Smooth muscle cell (in vitro differentiated cells): ENCODE data around the gene ZNF433. TPM values are rescaled to one million over a fixed set of nuclear protein-coding genes. Genes with fewer than 3 reads are reported as not detected.

ENCODE experiments used
- DNase-seq: peaks from one replicate; lab custom pipeline; 2025; ENCODE audit not compliant: unreplicated experiment; lab: John Stamatoyannopoulos, UW
- H2AFZ ChIP-seq: fragments of 200-600 bp; sonication (generic); 2 replicates; pipeline ENCODE4 v1.6.0; 2016; ENCODE audit warnings: antibody characterized with exemption, low read depth, mild to moderate bottlenecking
- H3F3A ChIP-seq: fragments of 200-600 bp; sonication (generic); 2 replicates; pipeline ENCODE4 v1.6.0; 2017; ENCODE audit warnings: antibody characterized with exemption, low read depth
- H3K27ac ChIP-seq: fragments of 200-600 bp; sonication (generic); 2 replicates; pipeline ENCODE4 v1.5.1; 2016; ENCODE audit warnings: low read depth, mild to moderate bottlenecking
- H3K27me3 ChIP-seq: fragments of 200-600 bp; sonication (generic); 2 replicates; pipeline ENCODE4 v1.6.1; 2016; ENCODE audit warnings: low read depth, mild to moderate bottlenecking
- H3K36me3 ChIP-seq: fragments of 200-600 bp; sonication (generic); 2 replicates; pipeline ENCODE4 v1.5.1; 2016; ENCODE audit warnings: low read depth
- H3K4me1 ChIP-seq: fragments of 200-600 bp; sonication (generic); 2 replicates; pipeline ENCODE4 v1.5.1; 2016; ENCODE audit warnings: low read depth
- H3K4me2 ChIP-seq: fragments of 200-600 bp; sonication (generic); 2 replicates; pipeline ENCODE4 v1.6.0; 2016; ENCODE audit warnings: mild to moderate bottlenecking
- H3K4me3 ChIP-seq: fragments of 200-600 bp; sonication (generic); 2 replicates; pipeline ENCODE4 v1.5.1; 2016; ENCODE audit warnings: mild to moderate bottlenecking
- H3K79me2 ChIP-seq: fragments of 200-600 bp; sonication (generic); 2 replicates; pipeline ENCODE4 v1.6.0; 2016; ENCODE audit warnings: low read depth, mild to moderate bottlenecking
- H3K9ac ChIP-seq: fragments of 200-600 bp; sonication (generic); 2 replicates; pipeline ENCODE4 v1.6.0; 2016; ENCODE audit warnings: low read depth
- H3K9me3 ChIP-seq: fragments of 200-600 bp; sonication (generic); replicated peaks from 2 replicates; pipeline ENCODE4 v1.5.1; 2016; ENCODE audit warnings: low read depth
- H4K20me1 ChIP-seq: fragments of 200-600 bp; sonication (generic); 2 replicates; pipeline ENCODE4 v1.6.0; 2016; ENCODE audit warnings: low read depth
- CTCF ChIP-seq: fragments of 200-600 bp; sonication (generic); IDR thresholded peaks from 2 replicates; pipeline ENCODE4 v1.5.1; 2017; ENCODE audit warnings: borderline replicate concordance, mild to moderate bottlenecking, antibody characterized with exemption; ENCODE audit not compliant: insufficient read depth, poor library complexity, severe bottlenecking
- WGBS: methylation state at CpG from one replicate; pipeline ENCODE4 v1.1.7; 2016; ENCODE audit warnings: low lambda C conversion rate; 5-methylcytosine and 5-hydroxymethylcytosine counted together
- polyA plus RNA-seq: library from polyadenylated mRNA; unstranded; fragments of >200 nt; fragmentation: Nextera tagmentation; extraction: Ambion mirVana; gene quantifications from 2 replicates; pipeline ENCODE4 v1.2.1, GENCODE V29; 2016
- total RNA-seq: library from RNA; depleted of rRNA; stranded (reverse); fragments of >200 nt; gene quantifications from 2 replicates; pipeline ENCODE4 v1.2.3, GENCODE V29; 2014

ZNF433 gene
- total and polyA plus RNA-seq, 2 experiments from 2014 or later, result 2.6 to 10.2 TPM

GRCh38 chr19:12075538-12076139, 40.2 kb upstream of the ZNF433 start:
- Histone ChIP-seq H3F3A (peaks cover 7% of the 10 kb centered on the region), H3K27me3 (no peaks in the 10 kb centered on the region), H4K20me1 (no peaks in the 10 kb centered on the region), H3K36me3 (peaks cover 79% of the 10 kb centered on the region), H3K9me3 (peaks cover 85% of the 10 kb centered on the region), H3K79me2 (peaks cover 5% of the 10 kb centered on the region), H3K9ac (no peak overlapping the region), H3K4me2 (no peak overlapping the region), H3K4me1 (no peaks in the 10 kb centered on the region), H3K4me3 (peak overlapping the region; percentile 12), H2AFZ (no peak overlapping the region), H3K27ac (no peak overlapping the region)
- DNase-seq, result no peak
- no peak for TF ChIP-seq CTCF
- over 99% methylated on average over 3 of the region's 3 CpGs for WGBS

- no peaks in the 10 kb centered on the region for H3K27me3 ChIP-seq
- H4K20me1 ChIP-seq, result no peaks in the 10 kb centered on the region
- no peak for TF ChIP-seq CTCF
- H2AFZ ChIP-seq, result peak within 1 kb of the TSS; percentile 94
- no peaks in the 10 kb centered on the region for H3F3A ChIP-seq
- WGBS, result 3% methylated on average over 52 of the region's 66 CpGs
- H3K9ac ChIP-seq, result peak within 1 kb of the TSS; percentile 81
- H3K9me3 ChIP-seq, result no peaks in the 10 kb centered on the region
- H3K4me1 ChIP-seq, result peaks cover 4% of the 10 kb centered on the region
- no peaks in the 10 kb centered on the region for H3K36me3 ChIP-seq
- peaks cover 24% of the 10 kb centered on the region for H3K79me2 ChIP-seq
- H3K4me2 ChIP-seq, result peak within 1 kb of the TSS; percentile 93
- peak within 1 kb of the TSS; percentile 95 for H3K4me3 ChIP-seq
- peak within 1 kb of the TSS; percentile 44 for H3K27ac ChIP-seq
- DNase-seq, result peak; percentile 75
These were observed 29.4 kb upstream of the ZNF433 start, which contains the start of gene ZNF844 for GRCh38 chr19:12064590-12065538. Gene ZNF844 (plus strand): TSS chr19:12064731. CDS start chr19:12064874, 143 bp downstream.

GRCh38 chr19:12055784-12056183, 20.3 kb upstream of the ZNF433 start:
- Histone ChIP-seq H3K27ac (peak overlapping the region; percentile 48), H2AFZ (no peak overlapping the region), H3K79me2 (no peaks in the 10 kb centered on the region), H3K36me3 (no peaks in the 10 kb centered on the region), H3K27me3 (no peaks in the 10 kb centered on the region), H3K4me3 (no peak overlapping the region), H3F3A (no peaks in the 10 kb centered on the region), H3K4me1 (peaks cover 3% of the 10 kb centered on the region), H3K9me3 (no peaks in the 10 kb centered on the region), H3K4me2 (no peak overlapping the region), H4K20me1 (no peaks in the 10 kb centered on the region), H3K9ac (no peak overlapping the region)
- DNase-seq, result no peak
- WGBS, result 75% methylated on average over 5 of the region's 5 CpGs
- no peak for TF ChIP-seq CTCF
